ENCODE data around the gene GAA. TPM values are rescaled to one million over a fixed set of nuclear protein-coding genes. Genes with fewer than 3 reads are reported as not detected.

Gene GAA
- total and polyA plus RNA-seq, 10 donors: 22.7 to 166 (median 95.9) TPM

GRCh38 chr17:80083136-80083661, 18.2 kb upstream of the GAA start:
- WGBS, 5 donors: 78 to 86% (median 84%) methylated on average over 7 to 13 of the region's 13 CpGs
- H3K9me3 ChIP-seq: no peaks in the 10 kb centered on the region
- peaks cover 0 to 10% (median 6%) of the 10 kb centered on the region in 6 donors for H3K4me1 ChIP-seq
- H3K27ac ChIP-seq: no peak overlapping the region
- intact Hi-C loops (cut with DNase I; ENCODE audit: low total_unique reads): no loop called here
- no peak overlapping the region for H3K4me3 ChIP-seq
- H3K27me3 ChIP-seq (replicated peaks in 1 of 7): peaks cover 0 to 14% (median 0%) of the 10 kb centered on the region in 7 donors
- no peaks in the 10 kb centered on the region for H3K36me3 ChIP-seq
- TF ChIP-seq POLR2A (IDR thresholded peaks at IDR 0.05) (no peak), POLR2AphosphoS5 (IDR thresholded peaks at IDR 0.05) (no peak)
- TF ChIP-seq, protein P1, sequence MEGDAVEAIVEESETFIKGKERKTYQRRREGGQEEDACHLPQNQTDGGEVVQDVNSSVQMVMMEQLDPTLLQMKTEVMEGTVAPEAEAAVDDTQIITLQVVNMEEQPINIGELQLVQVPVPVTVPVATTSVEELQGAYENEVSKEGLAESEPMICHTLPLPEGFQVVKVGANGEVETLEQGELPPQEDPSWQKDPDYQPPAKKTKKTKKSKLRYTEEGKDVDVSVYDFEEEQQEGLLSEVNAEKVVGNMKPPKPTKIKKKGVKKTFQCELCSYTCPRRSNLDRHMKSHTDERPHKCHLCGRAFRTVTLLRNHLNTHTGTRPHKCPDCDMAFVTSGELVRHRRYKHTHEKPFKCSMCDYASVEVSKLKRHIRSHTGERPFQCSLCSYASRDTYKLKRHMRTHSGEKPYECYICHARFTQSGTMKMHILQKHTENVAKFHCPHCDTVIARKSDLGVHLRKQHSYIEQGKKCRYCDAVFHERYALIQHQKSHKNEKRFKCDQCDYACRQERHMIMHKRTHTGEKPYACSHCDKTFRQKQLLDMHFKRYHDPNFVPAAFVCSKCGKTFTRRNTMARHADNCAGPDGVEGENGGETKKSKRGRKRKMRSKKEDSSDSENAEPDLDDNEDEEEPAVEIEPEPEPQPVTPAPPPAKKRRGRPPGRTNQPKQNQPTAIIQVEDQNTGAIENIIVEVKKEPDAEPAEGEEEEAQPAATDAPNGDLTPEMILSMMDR (IDR thresholded peaks at IDR 0.05 in 8 of 11, conservative IDR thresholded peaks at IDR 0.05 in 3 of 11): no peak
- peak; percentile 72 for DNase-seq

- no peaks in the 10 kb centered on the region for H3K36me3 ChIP-seq
- intact Hi-C loops (cut with DNase I; ENCODE audit: low total_unique reads): no loop called here
- H3K27me3 ChIP-seq (replicated peaks in 1 of 7): peaks cover 0 to 21% (median 0%) of the 10 kb centered on the region in 7 donors
- WGBS, 5 donors: 74 to 84% (median 82%) methylated on average over 15 of the region's 15 CpGs
- H3K9me3 ChIP-seq: no peaks in the 10 kb centered on the region
- H3K4me3 ChIP-seq: no peak overlapping the region
- peaks cover 0 to 10% (median 6%) of the 10 kb centered on the region in 6 donors for H3K4me1 ChIP-seq
- TF ChIP-seq, protein P1 (IDR thresholded peaks at IDR 0.05 in 8 of 11, conservative IDR thresholded peaks at IDR 0.05 in 3 of 11): no peak
- no peak for TF ChIP-seq POLR2AphosphoS5 (IDR thresholded peaks at IDR 0.05)
- no peak for TF ChIP-seq POLR2A (IDR thresholded peaks at IDR 0.05)
- no peak for DNase-seq
- H3K27ac ChIP-seq: no peak overlapping the region
These were observed 16.6 kb upstream of the GAA start for GRCh38 chr17:80084773-80085172.

GRCh38 chr17:80086081-80086480, 15.3 kb upstream of the GAA start:
- H3K36me3 ChIP-seq: no peaks in the 10 kb centered on the region
- intact Hi-C loops (cut with DNase I; ENCODE audit: low total_unique reads): no loop called here
- no peak overlapping the region for H3K27ac ChIP-seq
- peaks cover 0 to 10% (median 6%) of the 10 kb centered on the region in 6 donors for H3K4me1 ChIP-seq
- H3K27me3 ChIP-seq (replicated peaks in 1 of 7): peaks cover 0 to 21% (median 0%) of the 10 kb centered on the region in 7 donors
- no peaks in the 10 kb centered on the region for H3K9me3 ChIP-seq
- TF ChIP-seq, protein P1 (IDR thresholded peaks at IDR 0.05 in 8 of 11, conservative IDR thresholded peaks at IDR 0.05 in 3 of 11): no peak
- TF ChIP-seq POLR2AphosphoS5 (IDR thresholded peaks at IDR 0.05): no peak
- TF ChIP-seq POLR2A (IDR thresholded peaks at IDR 0.05): no peak
- WGBS, 5 donors: 82 to 91% (median 84%) methylated on average over 17 of the region's 17 CpGs
- no peak for DNase-seq
- no peak overlapping the region for H3K4me3 ChIP-seq

DNA sequence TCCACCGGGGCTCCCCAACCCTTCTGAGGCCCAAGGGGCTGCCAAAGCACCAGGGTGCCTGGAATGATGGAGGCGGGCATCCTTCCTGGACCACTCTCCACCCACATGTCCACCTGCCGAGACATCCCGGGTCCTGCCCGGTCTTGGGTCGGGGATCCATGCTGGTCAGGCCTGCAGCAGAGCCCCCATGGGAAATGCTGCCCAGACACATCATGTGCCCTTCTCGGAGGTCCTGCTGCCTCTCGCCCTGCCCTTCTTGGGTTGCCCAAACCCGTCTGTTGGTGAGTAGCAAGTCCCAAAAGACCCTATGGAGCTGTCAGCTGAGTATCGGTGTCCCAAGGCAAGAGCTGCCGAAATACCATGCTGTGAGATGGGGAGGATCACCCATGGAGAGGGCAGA, 14.8 kb upstream of the GAA start:
- intact Hi-C loops (cut with DNase I; ENCODE audit: low total_unique reads): no loop called here
- 78 to 93% (median 85%) methylated on average over 6 to 11 of the region's 11 CpGs for WGBS, 5 donors

More for the DNA sequence above, 14.8 kb upstream of the GAA start:
- H3K9me3 ChIP-seq: no peaks in the 10 kb centered on the region
- TF ChIP-seq, protein P1 (IDR thresholded peaks at IDR 0.05 in 8 of 11, conservative IDR thresholded peaks at IDR 0.05 in 3 of 11): no peak
- TF ChIP-seq POLR2A (IDR thresholded peaks at IDR 0.05): no peak
- no peak for TF ChIP-seq POLR2AphosphoS5 (IDR thresholded peaks at IDR 0.05)
- peaks cover 0 to 21% (median 0%) of the 10 kb centered on the region in 7 donors for H3K27me3 ChIP-seq (replicated peaks in 1 of 7)
- H3K36me3 ChIP-seq: no peaks in the 10 kb centered on the region
- no peak overlapping the region for H3K4me3 ChIP-seq
- peaks cover 0 to 11% (median 6%) of the 10 kb centered on the region in 6 donors for H3K4me1 ChIP-seq
- no peak overlapping the region for H3K27ac ChIP-seq
- no peak for DNase-seq

Data from spleen (tissue), 11 donors.